BE2C (cell line): ENCODE measurements around the gene OR5W2. TPM values are rescaled to one million over a fixed set of nuclear protein-coding genes. Genes with fewer than 3 reads are reported as not detected.

ENCODE experiments used
- DNase-seq: peaks from one replicate; pipeline ENCODE4 v3.0.0-alpha.2; 2020
- H3K27me3 ChIP-seq: fragments of 250-450 bp; sonication (Bioruptor Pico); 2 replicates; pipeline ENCODE4 v1.5.1; 2020; ENCODE audit warnings: mild to moderate bottlenecking
- H3K36me3 ChIP-seq: fragments of 250-450 bp; sonication (Bioruptor Pico); 2 replicates; pipeline ENCODE4 v1.5.1; 2020; ENCODE audit warnings: mild to moderate bottlenecking
- H3K4me1 ChIP-seq: fragments of 250-450 bp; sonication (Bioruptor Pico); 2 replicates; pipeline ENCODE4 v1.5.1; 2020
- H3K4me3 ChIP-seq: 2 replicates; pipeline ENCODE4 v1.5.1; 2011; ENCODE audit warnings: low read depth, low read length
- H3K9me3 ChIP-seq: fragments of 250-450 bp; sonication (Bioruptor Pico); 2 replicates; pipeline ENCODE4 v1.5.1; 2020
- CTCF ChIP-seq: IDR thresholded peaks from 2 replicates; pipeline ENCODE4 v1.5.1; 2012; ENCODE audit warnings: mild to moderate bottlenecking, low read depth, low read length
- polyA plus RNA-seq: library from polyadenylated mRNA; unstranded; fragments of >200 nt; gene quantifications from one replicate; pipeline ENCODE4 v1.2.1, GENCODE V29; 2012; ENCODE audit warnings: low read depth, missing spikeins; ENCODE audit not compliant: insufficient read length, insufficient read depth

The OR5W2 gene
- polyA plus RNA-seq, result not detected

GRCh38 chr11:55914482-55914881, at the start of gene OR5W2:
TSS of gene OR5W2 (minus strand) at chr11:55914582. CDS start at chr11:55914582, 0 bp downstream.
- no peaks in the 10 kb centered on the region for H3K4me1 ChIP-seq
- DNase-seq, result no peak
- TF ChIP-seq CTCF, result no peak
- no peaks in the 10 kb centered on the region for H3K36me3 ChIP-seq
- no peaks in the 10 kb centered on the region for H3K9me3 ChIP-seq
- H3K27me3 ChIP-seq, result no peaks in the 10 kb centered on the region
- H3K4me3 ChIP-seq, result no peak within 1 kb of the TSS

GRCh38 chr11:55956521-55956920, 42.1 kb upstream of the OR5W2 start:
- Histone ChIP-seq H3K27me3 (no peaks in the 10 kb centered on the region), H3K36me3 (no peaks in the 10 kb centered on the region), H3K4me1 (no peaks in the 10 kb centered on the region), H3K4me3 (no peak overlapping the region), H3K9me3 (no peaks in the 10 kb centered on the region)
- no peak for TF ChIP-seq CTCF
- DNase-seq, result no peak

GRCh38 chr11:55949330-55949729, 34.9 kb upstream of the OR5W2 start:
- H3K4me3 ChIP-seq, result no peak overlapping the region
- DNase-seq, result no peak
- H3K4me1 ChIP-seq, result no peaks in the 10 kb centered on the region
- H3K9me3 ChIP-seq, result no peaks in the 10 kb centered on the region
- H3K36me3 ChIP-seq, result no peaks in the 10 kb centered on the region
- no peak for TF ChIP-seq CTCF
- H3K27me3 ChIP-seq, result no peaks in the 10 kb centered on the region

GRCh38 chr11:55942785-55943392, 28.5 kb upstream of the OR5W2 start:
- Histone ChIP-seq H3K4me1 (no peaks in the 10 kb centered on the region), H3K36me3 (no peaks in the 10 kb centered on the region), H3K4me3 (no peak overlapping the region), H3K9me3 (no peaks in the 10 kb centered on the region), H3K27me3 (no peaks in the 10 kb centered on the region)
- DNase-seq, result no peak
- peak; percentile 32 for TF ChIP-seq CTCF

- no peaks in the 10 kb centered on the region for H3K36me3 ChIP-seq
- no peaks in the 10 kb centered on the region for H3K9me3 ChIP-seq
- no peak for DNase-seq
- no peaks in the 10 kb centered on the region for H3K4me1 ChIP-seq
- no peak within 1 kb of the TSS for H3K4me3 ChIP-seq
- no peak for TF ChIP-seq CTCF
- no peaks in the 10 kb centered on the region for H3K27me3 ChIP-seq
These were observed 21.9 kb upstream of the OR5W2 start, which contains the start of gene OR5I1 for GRCh38 chr11:55936300-55936699. TSS of gene OR5I1 (minus strand) at chr11:55936400. CDS start at chr11:55936400, 0 bp downstream.

GRCh38 chr11:55920537-55920936, 6.2 kb upstream of the OR5W2 start:
- H3K27me3 ChIP-seq, result no peaks in the 10 kb centered on the region
- no peaks in the 10 kb centered on the region for H3K4me1 ChIP-seq
- no peaks in the 10 kb centered on the region for H3K9me3 ChIP-seq
- TF ChIP-seq CTCF, result no peak
- no peak for DNase-seq
- no peak overlapping the region for H3K4me3 ChIP-seq
- H3K36me3 ChIP-seq, result no peaks in the 10 kb centered on the region
